HEK293T (cell line): ENCODE measurements around the gene ANTXR1.

Source experiments
- CTCF ChIA-PET: fragments of 350-600 bp; formaldehyde crosslinking; extraction: SDS; loops from one replicate; lab custom pipeline; 2021; ENCODE audit warnings: antibody characterized with exemption, inconsistent platforms; lab: Yijun Ruan, JAX
- POLR2A ChIA-PET: fragments of 350-600 bp; formaldehyde crosslinking; extraction: SDS; loops from one replicate; lab custom pipeline; 2020; ENCODE audit warnings: antibody characterized with exemption, inconsistent platforms; lab: Yijun Ruan, JAX
- DNase-seq: peaks from one replicate; pipeline ENCODE4 v3.0.0; 2012; ENCODE audit warnings: mixed read lengths; ENCODE audit errors: extremely low spot score
- ARNT ChIP-seq: fragments of 450-650 bp; IDR thresholded peaks from 2 replicates; pipeline ENCODE4 v1.6.1; 2017; ENCODE audit warnings: mild to moderate bottlenecking
- BHLHE40 ChIP-seq: fragments of 450-650 bp; IDR thresholded peaks from 2 replicates; pipeline ENCODE4 v1.6.1; 2016; ENCODE audit warnings: mild to moderate bottlenecking, moderate library complexity, borderline replicate concordance
- CTBP1 ChIP-seq: fragments of 450-650 bp; IDR thresholded peaks from 2 replicates; pipeline ENCODE4 v1.6.1; 2016; ENCODE audit warnings: borderline replicate concordance
- ELF4 ChIP-seq: fragments of 450-650 bp; IDR thresholded peaks from 2 replicates; pipeline ENCODE4 v1.6.1; 2017; ENCODE audit warnings: antibody characterized with exemption
- FOXA1 ChIP-seq: fragments of 450-650 bp; IDR thresholded peaks from 2 replicates; pipeline ENCODE4 v1.6.1; 2016; ENCODE audit warnings: mild to moderate bottlenecking
- FOXK2 ChIP-seq: fragments of 450-650 bp; IDR thresholded peaks from 2 replicates; pipeline ENCODE4 v1.6.1; 2016; ENCODE audit warnings: mild to moderate bottlenecking
- FOXM1 ChIP-seq: fragments of 450-650 bp; IDR thresholded peaks from 2 replicates; pipeline ENCODE4 v1.6.1; 2017; ENCODE audit warnings: mild to moderate bottlenecking, borderline replicate concordance
- HDGF ChIP-seq: fragments of 450-650 bp; IDR thresholded peaks from 2 replicates; pipeline ENCODE4 v1.6.1; 2017; ENCODE audit warnings: antibody characterized with exemption, borderline replicate concordance
- L3MBTL2 ChIP-seq: fragments of 450-650 bp; conservative IDR thresholded peaks from 2 replicates; pipeline ENCODE4 v1.6.1; 2016; ENCODE audit warnings: mild to moderate bottlenecking
- LEF1 ChIP-seq: fragments of 450-650 bp; IDR thresholded peaks from 2 replicates; pipeline ENCODE4 v1.6.1; 2017; ENCODE audit warnings: mild to moderate bottlenecking, borderline replicate concordance
- NFRKB ChIP-seq: fragments of 450-650 bp; IDR thresholded peaks from 2 replicates; pipeline ENCODE4 v1.6.1; 2016; ENCODE audit warnings: mild to moderate bottlenecking, moderate library complexity
- SP1 ChIP-seq: fragments of 450-650 bp; IDR thresholded peaks from 2 replicates; pipeline ENCODE4 v1.6.1; 2017
- SUZ12 ChIP-seq: fragments of 450-650 bp; IDR thresholded peaks from 2 replicates; pipeline ENCODE4 v1.6.1; 2016; ENCODE audit warnings: mild to moderate bottlenecking
- TARDBP ChIP-seq: fragments of 450-650 bp; IDR thresholded peaks from 2 replicates; pipeline ENCODE4 v1.6.1; 2016
- ZNF384 ChIP-seq: fragments of 450-650 bp; IDR thresholded peaks from 2 replicates; pipeline ENCODE4 v1.6.1; 2016
- TF ChIP-seq, protein P1 (sequence below): fragments of 450-650 bp; IDR thresholded peaks from 2 replicates; pipeline ENCODE4 v1.6.1; 2016

ANTXR1 gene

DNA sequence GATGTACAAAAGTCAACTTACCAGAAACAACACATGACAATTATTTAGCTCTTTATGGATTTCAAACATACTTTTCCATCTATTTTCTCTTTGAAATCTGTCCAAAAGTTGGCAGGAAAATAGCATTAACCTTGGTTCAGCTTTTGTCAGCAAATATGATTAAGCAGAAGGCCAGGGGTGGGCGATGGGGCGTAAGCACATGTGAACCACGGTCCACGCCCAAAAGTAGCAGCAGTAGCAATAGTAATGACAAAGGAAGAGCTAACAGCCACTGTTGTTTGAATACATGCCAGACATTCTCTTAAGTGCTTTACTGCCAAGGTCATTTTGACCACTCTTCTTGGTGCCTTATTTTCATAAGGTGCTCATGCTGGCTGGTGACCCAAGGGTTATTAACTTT is 73.5 kb downstream of the ANTXR1 start:
- no peak for DNase-seq
- CTCF ChIA-PET: no interaction called here
- TF ChIP-seq TARDBP (no peak), FOXM1 (no peak), SP1 (no peak), NFRKB (no peak), ARNT (no peak), BHLHE40 (no peak), ZNF384 (no peak), FOXA1 (no peak), FOXK2 (no peak), SUZ12 (no peak), L3MBTL2 (no peak), CTBP1 (no peak), HDGF (no peak), ELF4 (no peak), LEF1 (no peak)
- TF ChIP-seq, protein P1, sequence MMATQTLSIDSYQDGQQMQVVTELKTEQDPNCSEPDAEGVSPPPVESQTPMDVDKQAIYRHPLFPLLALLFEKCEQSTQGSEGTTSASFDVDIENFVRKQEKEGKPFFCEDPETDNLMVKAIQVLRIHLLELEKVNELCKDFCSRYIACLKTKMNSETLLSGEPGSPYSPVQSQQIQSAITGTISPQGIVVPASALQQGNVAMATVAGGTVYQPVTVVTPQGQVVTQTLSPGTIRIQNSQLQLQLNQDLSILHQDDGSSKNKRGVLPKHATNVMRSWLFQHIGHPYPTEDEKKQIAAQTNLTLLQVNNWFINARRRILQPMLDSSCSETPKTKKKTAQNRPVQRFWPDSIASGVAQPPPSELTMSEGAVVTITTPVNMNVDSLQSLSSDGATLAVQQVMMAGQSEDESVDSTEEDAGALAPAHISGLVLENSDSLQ: no peak
- POLR2A ChIA-PET: no interaction called here

DNA sequence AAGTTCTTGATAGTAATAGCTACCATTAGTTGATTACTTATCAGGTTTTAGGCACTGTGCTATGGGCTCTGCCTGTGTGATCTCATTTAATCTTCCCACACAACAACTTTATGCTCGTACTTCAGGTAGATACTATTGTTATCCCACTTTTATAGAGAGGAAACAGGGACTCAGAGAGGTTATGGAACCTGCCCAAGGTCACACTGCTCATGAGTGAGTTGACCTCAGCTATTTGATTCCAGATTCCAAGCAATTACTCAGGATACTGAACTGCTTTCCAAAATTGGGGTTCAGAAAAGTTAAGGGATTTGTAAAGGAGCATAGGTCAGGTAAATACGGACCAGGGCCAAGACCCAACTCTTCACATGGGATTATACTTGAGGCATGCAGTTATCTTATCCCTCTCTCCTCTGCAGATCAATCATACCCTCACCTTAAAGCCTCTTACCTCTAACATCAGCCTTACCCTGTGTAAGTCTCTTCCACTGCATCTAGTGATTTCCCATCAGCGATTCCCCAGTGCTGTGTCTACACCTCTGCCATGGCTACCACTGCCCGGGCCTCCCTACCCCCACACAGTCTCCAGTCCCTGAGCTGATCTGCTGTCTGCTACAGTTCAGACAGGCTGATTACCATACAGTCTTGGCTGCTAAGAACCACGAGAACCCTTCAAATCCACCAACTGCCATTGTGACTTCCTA is 74.4 kb downstream of the ANTXR1 start:
- CTCF ChIA-PET: interaction anchor here (0.6 kb wide), 1 partner anchor 285 kb away, joined by 4 read pairs; no protein-coding TSS in a partner anchor
- no peak for DNase-seq
- POLR2A ChIA-PET: no interaction called here
- TF ChIP-seq BHLHE40 (no peak), HDGF (no peak), ZNF384 (no peak), TARDBP (no peak), FOXM1 (no peak), ELF4 (no peak), SP1 (no peak), L3MBTL2 (no peak), FOXA1 (no peak), FOXK2 (no peak), LEF1 (no peak), ARNT (no peak), CTBP1 (no peak), SUZ12 (no peak), NFRKB (no peak)
- TF ChIP-seq, protein P1: no peak

DNA sequence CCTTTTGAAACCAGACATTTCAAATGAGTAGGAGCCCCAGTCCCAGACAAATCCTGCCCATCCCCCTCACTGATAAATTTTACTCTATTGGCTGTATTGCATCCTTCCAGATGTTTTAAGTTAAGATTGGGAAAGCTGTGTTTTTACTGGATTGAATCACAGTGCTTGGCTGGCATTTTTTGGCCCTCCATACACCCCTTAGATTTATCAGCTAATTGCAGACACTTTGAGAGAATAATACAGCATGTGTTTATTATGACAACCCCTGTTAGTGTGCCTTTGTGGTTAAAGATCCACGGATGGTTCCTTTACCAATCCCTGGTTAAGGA is 74.9 kb downstream of the ANTXR1 start:
- TF ChIP-seq LEF1: no peak
- TF ChIP-seq HDGF: no peak
- TF ChIP-seq FOXK2: no peak
- no peak for TF ChIP-seq SUZ12
- TF ChIP-seq TARDBP: no peak
- TF ChIP-seq FOXA1: no peak
- no peak for TF ChIP-seq ARNT
- no peak for TF ChIP-seq CTBP1
- TF ChIP-seq, protein P1: no peak
- TF ChIP-seq FOXM1: no peak
- TF ChIP-seq ZNF384: no peak
- no peak for TF ChIP-seq NFRKB
- no peak for TF ChIP-seq ELF4
- TF ChIP-seq SP1: no peak
- no peak for TF ChIP-seq L3MBTL2
- TF ChIP-seq BHLHE40: no peak
- ChIA-PET CTCF (interaction anchor here (0.6 kb wide), 1 partner anchor 284 kb away, joined by 4 read pairs; no protein-coding TSS in a partner anchor), POLR2A (no interaction called here)
- DNase-seq: no peak

DNA sequence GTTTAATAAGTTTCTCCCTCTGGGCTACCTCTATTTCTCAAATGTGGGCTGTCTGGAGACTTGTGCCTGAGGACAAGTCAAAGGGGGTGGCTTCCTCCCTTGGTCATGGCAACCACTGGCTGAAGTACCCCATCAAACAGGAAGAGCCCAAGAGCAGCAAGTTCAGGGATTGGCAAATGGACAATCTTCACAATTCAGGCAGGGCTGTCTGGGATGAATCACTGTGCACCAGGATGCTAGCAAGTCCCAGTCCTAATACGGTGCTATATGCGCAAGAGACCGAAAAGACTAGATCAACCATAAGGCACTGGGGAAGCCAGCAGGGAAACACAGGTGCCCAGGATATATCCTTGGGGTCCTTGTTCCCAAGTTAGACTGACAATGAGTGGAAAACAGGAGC is 75.5 kb downstream of the ANTXR1 start:
- DNase-seq: no peak
- ChIA-PET POLR2A (no interaction called here), CTCF (no interaction called here)
- TF ChIP-seq ELF4: no peak
- no peak for TF ChIP-seq FOXM1
- no peak for TF ChIP-seq NFRKB
- TF ChIP-seq HDGF: no peak
- TF ChIP-seq LEF1: no peak
- TF ChIP-seq SUZ12: no peak
- TF ChIP-seq, protein P1: no peak

DNA sequence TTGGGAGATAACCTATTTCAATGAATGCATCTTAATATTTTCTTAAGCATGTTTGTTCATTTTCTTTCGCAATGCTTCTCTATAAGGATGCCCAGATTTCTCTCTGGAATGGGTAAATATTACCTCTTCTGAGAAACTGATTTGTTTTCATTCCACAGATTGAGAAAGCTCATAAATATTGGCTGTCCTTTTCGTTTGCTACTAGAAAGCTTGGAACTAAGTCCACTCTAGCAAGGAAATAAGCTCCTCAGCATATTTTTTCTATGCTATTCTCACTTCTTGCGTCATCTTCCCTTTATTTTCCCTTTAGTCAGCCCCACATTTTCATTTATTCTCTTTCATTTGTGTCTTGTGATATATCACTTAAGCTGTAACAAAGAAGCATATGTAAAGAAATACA is 76.3 kb downstream of the ANTXR1 start:
- ChIA-PET CTCF (no interaction called here), POLR2A (no interaction called here)
- DNase-seq: no peak
- TF ChIP-seq ARNT (no peak), NFRKB (no peak), FOXA1 (no peak), L3MBTL2 (no peak), CTBP1 (no peak)
- TF ChIP-seq, protein P1: no peak
